Renal pelvis (tissue), 4 donors: ENCODE measurements around the gene G0S2. TPM values are rescaled to one million over a fixed set of nuclear protein-coding genes. Genes with fewer than 3 reads are reported as not detected.
"Not testable (repeated sequence)": the region's sequence is repeated elsewhere in the genome, so short reads cannot be mapped to it uniquely, and the experiment has no call there.

ENCODE experiments used
- DNase-seq: peaks from one replicate; pipeline ENCODE4 v3.0.0-alpha.2; 2013
- polyA plus RNA-seq, 3 donors: library from polyadenylated mRNA; unstranded; fragments of 120-200 nt; gene quantifications; one replicate each; pipeline ENCODE4 v1.2.1, GENCODE V29; 2013; ENCODE audit not compliant: insufficient read length in 3 of 3

The G0S2 gene
- polyA plus RNA-seq, 3 donors, result 13.2 to 17.5 (median 15.8) TPM

DNA sequence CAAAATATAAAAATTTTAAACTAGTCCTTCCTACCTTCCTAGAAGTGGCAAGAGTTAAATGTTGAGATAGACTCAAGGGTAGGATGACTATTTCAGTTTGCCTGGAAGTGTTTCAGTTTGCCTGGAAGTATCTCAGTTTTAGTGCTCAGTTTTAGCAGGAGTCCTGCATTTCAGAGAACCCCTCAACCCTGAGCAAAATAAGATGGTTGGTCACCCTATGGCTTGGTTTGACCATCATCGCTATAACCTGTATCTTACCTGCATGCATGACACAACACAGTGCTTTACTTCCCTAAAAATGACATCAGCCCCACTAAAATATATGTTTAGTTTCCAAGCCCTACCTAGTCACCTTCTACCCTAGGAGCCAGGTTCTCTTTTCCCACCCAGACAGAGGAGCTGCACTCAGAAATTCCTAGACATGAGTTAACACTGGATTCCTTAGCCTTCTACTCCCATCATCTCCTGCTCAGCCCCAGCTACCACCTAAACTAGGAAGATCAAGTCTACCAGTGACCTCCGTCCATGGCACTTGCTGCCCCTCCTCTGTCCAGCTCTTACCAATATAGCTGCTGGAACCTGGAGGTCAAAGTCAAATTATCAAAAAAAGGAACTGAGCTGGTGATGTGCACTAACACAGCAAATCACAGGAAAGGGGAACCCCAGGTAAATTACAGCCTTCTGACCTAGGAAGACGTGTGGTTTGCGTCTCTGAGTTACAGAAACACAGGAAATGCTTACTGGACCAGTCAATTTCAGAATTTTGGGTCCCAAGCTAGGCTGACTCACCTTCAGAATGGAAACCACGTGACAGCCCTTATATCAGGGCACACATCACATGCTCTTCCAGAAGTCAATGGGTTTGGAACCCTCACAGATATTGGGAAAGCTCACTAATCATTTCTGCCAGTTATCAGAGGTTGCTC is 2.2 kb upstream of the G0S2 start:
- no peak for DNase-seq

DNA sequence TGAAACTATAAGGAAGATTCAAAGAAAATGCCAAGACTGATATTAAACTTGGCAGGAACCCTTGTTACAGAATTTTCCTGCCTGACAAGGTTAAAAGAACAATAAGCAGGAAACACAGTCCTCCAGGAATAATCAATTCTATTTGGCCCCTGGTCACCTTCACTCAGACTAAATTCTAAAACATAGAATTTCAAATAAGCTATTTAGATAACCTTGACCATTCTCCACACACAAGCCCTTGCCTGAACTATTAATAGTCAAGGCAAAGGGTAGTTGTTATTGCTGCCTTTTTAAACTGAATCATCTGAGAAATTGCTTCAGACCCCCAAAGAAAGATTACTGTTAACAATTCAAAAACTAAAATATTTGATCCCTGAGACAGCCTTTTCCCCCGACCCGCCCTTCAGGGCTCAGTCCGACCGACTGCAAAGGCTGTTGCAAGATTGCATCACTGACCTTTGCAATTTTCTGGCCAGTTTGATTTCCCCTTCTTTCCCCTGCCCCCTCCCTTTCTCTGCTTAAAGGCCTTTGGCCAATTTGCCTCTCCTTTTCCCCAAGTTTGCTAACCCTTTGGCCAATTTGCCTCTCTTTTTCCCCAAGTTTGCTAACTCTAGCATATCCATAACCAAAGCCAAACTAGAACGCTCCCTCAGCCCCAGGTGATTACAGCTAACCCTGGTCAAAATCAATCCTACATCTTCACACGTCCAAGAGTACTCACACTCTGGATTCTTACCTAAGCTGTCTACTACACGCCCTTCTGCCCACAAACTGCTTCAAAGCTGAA is 1.4 kb upstream of the G0S2 start:
- no peak for DNase-seq

DNA sequence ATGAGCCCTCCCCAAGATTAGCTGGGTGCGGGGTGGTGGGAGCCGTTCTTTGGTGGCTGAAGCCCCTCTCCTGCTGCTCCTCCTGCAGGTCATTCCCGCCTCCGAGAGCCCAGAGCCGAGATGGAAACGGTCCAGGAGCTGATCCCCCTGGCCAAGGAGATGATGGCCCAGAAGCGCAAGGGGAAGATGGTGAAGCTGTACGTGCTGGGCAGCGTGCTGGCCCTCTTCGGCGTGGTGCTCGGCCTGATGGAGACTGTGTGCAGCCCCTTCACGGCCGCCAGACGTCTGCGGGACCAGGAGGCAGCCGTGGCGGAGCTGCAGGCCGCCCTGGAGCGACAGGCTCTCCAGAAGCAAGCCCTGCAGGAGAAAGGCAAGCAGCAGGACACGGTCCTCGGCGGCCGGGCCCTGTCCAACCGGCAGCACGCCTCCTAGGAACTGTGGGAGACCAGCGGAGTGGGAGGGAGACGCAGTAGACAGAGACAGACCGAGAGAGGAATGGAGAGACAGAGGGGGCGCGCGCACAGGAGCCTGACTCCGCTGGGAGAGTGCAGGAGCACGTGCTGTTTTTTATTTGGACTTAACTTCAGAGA is 448 bp downstream of the G0S2 start:
- peak; percentile 33 for DNase-seq

DNA sequence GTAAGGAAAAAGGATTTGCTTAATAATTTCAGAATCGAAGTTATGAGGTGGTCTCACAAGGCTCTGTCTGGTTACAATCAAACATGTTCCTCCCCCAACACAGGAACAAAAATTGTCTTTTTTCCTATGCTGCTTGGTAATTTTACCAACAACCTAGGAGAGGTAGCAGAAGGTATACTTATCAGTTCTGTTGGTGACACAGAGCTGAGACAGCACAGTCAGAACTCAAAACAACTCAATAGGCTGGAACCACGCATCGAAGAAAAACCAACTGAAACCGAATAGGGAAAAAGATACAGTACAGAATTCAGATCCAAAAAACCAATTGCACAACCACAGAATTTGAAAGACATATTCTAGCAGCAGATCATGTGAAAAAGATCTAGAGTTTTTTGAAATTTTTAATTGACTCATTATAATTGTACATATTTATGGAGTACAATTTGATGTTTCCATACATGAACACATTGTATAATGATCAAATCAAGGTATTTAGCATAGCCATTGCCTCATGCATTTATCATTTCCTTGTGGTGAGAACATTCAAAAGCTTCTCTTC is 3.8 kb downstream of the G0S2 start:
- no peak for DNase-seq

DNA sequence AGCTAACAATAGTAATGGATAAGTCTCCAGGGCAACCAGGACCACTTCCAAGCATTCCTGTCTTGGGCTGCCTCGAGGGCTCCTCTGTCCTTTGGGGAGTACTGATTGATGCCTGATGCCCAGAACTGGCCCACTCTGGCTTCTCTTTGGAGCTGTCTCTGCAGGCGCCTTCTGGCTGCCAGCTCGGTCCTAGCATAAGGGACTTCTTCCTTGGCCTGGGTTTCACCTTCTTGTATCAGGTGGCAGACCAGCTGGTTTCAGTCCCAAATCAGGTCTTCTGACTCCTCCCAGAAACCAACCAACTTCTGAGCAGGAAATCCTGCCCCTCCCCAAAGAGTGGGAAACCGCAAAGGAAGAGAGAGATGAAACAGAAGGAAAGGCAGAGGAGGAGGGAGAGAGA is 10.6 kb downstream of the G0S2 start:
- no peak for DNase-seq

DNA sequence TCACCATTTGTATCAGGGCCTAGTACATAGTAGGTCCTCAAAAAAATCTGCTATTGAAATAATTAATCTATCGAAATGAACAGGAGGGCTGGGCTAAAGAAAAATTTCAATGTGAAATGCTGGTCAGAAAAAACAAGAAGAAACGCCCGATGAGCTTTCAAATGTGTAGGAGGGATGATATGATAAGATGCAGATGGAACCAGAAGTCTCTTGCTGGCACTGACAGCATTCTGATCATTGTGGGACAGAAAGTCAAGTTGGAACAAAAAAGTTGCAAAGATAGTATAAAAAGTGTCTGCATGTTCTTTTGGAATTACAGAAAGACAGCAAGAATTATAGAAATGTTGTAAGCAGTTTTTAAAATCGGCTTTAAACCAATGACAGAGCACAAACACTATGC is 11.1 kb downstream of the G0S2 start:
- no peak for DNase-seq

DNA sequence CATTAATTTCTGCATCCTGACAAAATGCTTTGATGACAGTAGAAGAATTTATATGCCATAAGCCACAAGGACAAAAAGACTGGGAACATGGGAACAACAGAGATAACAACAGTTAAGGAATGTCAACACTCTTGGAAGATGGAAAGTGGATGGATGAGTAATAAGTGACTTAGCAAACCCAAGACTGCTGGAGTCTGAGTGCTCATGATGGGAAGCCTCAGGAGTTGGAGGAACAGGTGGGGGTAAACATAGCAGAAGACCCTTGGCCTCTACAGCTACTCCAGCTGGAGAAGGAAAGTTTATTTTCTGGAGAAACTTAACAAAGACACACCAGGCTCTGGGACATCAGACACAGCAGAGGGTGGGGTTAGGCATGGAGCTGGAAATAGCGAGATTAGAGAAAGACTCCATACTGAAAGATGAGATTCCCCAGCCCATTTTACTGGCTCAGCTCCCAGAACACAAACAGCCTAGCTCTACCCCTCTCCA is 13.6 kb downstream of the G0S2 start:
- no peak for DNase-seq

DNA sequence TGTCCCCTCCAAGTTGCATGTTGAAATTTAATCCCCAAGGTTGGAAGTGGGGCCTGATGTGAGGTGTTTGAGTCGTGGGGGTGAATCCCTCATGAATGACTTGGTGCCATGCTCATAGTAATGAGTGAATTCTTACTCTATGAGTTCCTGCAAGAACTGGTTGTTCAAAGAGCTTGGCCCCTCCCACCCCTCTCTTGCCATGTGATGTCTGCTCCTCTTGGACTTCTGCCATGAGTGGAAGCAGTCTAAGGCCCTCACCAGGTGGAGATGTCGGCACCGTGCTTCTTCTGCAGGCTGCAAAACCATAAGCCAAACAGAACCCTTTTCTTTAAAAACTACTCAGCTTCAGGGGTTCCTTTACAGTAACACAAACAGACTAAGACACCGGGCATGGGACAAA is 14.3 kb downstream of the G0S2 start:
- no peak for DNase-seq

DNA sequence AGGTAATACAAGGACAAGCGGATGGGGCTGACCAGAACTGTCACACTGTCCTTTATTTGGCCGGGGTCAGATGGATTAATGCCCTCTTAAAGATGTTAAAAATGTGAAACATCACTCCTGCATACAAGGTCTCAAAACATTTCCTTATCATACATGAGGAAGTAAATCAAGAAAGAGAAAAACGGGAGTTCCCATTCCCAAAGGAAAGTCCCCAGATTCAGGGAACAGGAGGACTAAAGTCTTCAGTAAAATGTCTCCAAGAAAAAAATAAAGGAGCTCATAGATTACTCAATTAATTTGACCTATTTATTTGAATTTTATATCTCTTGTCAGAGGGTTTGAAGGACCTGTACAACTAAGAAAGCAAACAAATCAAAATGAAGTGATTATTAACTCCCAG is 16.0 kb downstream of the G0S2 start:
- no peak for DNase-seq

DNA sequence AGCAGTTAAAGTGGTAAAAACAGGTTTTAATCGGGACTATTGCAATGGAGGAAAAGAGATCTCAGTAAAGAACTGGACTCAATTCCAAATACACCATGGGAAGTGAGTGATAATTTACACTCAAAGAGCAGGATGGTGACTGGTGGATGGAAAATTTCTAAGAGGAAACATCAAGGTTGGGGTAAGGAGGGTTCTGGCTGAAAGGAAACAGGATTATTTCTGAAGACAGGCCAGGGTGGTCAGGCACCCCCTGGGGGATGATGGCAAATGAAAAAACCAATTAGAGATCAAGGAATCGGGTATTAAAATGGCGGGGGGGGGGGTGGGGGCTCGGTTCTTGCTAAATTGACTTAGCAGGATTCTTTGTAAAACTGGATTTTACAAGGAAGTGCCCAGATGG is 17.1 kb downstream of the G0S2 start:
- no peak for DNase-seq

DNA sequence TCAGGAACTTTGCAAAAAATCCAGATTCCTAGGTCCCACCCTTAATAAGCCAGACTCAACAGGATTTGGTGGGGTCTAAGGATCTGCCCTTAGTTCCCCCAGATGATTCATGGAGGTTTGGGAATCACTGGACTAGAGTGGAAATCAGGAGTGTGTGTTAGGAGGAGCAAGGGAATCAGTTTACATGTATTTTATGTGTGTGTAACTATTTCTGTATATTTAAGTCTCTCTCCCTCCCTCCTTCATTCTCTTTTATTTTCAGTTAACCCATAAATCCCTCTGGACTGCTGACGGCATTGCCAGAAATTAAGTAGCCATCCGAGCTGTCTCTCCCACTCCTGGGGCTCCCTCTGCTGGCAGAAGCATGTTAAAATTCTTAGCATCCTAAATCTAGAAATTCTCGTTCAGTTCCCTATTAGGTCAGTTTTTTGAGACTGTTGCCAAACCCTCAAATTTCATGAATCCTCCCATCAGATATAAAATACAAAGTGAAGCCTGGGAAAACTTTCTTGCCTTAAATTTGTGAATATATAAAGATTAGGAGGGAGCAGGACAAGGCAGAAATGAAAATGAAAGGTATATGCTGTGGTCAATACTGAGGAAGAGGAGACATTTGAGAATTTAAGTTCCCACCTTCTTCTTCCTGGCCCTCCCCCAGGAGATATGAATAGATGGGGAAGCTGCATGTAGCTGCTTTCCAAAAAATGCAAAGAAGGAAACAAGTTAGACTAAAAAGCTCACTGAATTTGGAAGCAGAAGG is 17.7 kb downstream of the G0S2 start:
- peak; percentile 79 for DNase-seq

DNA sequence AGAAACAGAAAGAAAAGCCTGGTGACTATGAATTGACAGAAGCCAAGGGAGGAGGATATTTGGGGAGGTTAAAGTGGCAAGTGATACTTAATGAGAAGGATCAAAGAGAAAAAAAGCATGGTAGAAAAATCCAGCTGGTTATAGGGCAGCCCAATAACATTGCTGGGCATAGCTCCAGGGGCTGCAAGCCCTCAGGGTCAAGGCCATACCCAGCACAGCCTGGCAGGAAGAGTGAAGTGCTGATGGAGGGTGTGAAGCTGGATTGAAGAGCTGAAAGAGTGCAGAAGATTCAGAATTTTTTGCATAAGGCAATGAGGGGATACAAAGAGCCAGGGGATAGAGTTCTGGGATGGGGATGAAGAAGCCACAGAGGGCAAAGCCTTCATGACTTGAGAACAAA is 21.5 kb downstream of the G0S2 start:
- DNase-seq, result no peak

DNA sequence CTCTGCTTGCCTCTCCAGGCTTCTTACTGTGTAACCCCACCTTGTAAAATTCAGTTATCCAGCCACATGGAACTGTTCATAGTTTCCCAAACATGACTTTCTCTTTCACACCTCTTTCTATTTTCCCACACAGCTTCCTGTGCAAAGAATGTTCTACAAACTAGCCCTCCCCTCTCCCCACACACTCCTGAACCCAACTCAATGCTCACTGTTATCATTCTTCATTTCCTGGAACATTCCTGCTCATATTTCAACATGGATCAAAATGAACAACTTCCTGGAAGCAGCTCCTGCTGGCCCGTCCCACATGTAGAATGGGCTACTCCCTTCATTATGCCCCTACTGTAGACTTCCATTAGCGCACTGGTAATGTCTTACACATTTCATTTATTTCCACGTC is 21.9 kb downstream of the G0S2 start:
- DNase-seq, result no peak

DNA sequence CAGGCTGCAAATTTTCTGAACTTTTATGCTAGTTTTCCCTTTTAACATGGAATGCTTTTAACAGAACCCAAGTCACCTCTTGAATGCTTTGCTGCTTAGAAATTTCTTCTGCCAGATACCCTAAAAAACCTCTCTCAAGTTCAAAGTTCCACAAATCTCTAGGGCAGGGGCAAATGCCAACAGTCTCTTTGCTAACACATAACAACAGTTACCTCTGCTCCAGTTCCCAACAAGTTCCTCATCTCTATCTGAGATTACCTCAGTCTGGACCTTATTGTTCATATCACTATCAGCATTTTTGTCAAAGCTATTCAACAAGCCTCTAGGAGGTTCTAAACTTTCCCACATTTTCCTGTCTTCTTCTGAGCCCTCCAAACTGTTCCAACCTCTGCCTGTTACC is 25.5 kb downstream of the G0S2 start:
- DNase-seq, result not testable (repeated sequence)

DNA sequence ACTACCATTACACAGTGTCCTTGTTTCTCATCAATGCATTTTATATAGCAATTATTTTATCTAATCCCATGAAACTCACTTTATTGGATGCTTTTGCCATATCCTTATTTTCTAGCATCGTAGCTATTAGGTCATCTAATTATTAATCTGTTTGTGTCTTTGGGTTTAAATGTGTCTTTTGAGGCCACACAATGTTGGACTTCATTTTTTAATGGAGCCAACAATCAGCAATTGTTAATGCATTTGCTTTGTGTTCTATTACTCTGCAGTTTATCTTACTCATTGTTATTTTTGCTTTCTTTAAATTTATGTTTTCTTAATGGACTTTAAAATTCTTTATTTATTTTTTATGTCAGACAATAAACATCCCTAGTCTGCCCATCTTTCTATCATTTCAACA is 27.6 kb downstream of the G0S2 start:
- no peak for DNase-seq

DNA sequence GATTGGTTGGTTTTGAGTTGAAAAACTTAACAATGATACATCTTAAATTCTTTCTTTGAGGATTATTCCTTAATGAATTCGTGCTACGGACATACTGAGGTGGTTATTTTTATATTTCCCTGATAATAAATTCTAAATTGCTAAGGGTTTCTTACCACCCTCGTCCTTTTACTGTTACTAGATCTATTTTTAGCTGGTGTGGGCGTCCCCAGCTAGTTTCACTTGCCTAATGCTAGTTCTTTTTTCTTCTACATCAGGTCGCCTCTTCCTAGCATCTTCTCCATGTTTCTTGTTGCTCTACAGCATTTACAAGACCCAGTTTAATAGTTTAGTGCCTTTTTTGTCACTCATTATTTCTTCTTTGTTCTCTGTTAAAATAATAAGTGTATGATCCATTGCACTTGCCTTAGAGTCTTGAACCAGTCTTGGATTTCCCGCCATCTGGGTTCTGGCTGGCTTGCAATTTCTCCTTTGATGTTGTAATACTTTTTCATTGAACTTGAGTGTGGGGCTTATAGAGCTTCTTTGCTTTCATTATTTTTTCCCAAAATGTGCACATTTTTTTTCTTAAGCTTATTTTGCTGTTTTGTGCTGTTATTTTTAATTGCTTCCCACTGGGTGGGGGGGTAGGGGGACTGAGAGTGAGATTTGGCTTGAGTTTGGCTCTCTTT is 28.8 kb downstream of the G0S2 start:
- DNase-seq, result no peak

DNA sequence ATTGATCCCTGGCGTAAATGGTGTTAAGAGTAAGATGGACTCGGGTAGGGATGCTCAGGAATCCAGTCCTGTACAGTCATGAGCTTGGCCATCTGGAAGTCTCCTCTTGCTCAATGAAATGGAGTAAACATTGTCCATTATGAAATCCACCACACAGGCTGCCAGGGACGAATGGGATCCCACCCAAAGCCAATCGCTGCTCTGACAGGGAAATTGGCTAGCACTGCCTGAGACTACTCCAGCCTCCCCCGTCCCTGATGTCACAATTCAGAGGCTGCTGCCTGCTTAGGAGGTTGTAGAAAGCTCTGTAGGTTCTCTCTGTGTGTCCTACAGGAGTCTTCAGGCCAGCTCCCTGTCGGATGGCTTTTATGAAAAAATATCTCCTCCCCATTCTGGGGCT is 29.4 kb downstream of the G0S2 start, which contains the start of gene HSD11B1:
HSD11B1 (plus strand) TSS at position 263 of the 400 bp plus-strand sequence; CDS start at position 360, 97 bp downstream.
- DNase-seq, result no peak

DNA sequence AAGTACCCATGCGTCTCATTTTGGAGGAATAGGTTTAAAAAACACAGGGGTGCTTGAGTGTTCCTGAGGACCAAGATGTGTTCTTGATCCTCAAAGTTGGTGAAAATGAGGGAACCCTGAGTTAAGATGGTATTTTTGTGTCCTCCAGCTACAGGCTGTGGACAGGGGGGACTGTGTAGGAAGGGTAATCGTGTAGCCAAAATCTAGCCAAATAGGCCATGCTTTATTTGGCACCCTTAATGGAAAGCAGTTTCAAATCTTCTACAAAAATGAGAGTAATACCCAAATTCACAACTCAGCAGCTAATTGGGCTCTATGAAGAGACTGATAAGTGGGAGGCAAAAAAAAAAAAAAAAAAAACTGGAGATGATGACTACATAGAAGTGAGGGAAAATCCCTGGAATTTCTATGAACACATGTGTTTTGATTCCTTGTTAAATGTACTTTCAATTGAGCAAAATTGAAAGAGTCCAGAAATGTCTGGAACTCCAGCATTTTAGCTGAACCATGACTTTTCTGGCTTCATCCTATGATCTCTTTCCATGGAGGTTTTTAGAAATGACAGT is 29.9 kb downstream of the G0S2 start:
- no peak for DNase-seq

DNA sequence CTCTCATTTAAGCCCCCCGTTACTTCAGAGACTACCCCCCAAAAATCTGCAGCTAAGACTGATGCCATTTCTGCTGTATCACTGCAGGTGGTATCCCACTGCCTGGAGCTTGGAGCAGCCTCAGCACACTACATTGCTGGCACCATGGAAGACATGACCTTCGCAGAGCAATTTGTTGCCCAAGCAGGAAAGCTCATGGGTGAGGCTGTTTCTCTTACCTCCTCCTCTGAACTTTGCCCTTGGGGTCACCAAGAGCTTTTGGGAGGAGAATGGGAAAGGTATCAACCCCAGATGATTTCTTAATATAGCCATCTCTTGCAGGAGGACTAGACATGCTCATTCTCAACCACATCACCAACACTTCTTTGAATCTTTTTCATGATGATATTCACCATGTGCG is 31.4 kb downstream of the G0S2 start:
- no peak for DNase-seq

DNA sequence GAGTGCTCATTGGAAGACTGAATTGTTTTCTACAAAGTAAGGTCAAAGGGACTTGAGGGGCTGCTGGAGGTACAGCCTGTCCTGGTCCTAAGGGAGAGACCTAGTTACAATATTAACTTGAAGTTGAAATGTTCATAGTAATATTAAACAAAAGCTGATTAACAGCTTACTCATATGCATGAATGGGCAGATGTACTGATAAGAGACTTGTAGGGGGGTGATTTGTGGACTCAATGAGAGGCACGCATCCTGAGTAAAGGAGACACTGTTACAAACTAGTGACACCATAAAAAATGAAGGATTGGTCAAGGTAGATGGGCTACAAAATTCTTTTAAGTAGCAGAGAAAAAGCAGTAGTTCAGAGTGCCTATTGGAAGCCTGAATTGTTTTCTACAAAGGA is 32.1 kb downstream of the G0S2 start:
- no peak for DNase-seq
